ENCODE measurements around the gene TUBB. TPM values are rescaled to one million over a fixed set of nuclear protein-coding genes. Genes with fewer than 3 reads are reported as not detected.

Gene TUBB
- total RNA-seq, 2 experiments from 2014 or later = 1,549 to 1,571 TPM

DNA sequence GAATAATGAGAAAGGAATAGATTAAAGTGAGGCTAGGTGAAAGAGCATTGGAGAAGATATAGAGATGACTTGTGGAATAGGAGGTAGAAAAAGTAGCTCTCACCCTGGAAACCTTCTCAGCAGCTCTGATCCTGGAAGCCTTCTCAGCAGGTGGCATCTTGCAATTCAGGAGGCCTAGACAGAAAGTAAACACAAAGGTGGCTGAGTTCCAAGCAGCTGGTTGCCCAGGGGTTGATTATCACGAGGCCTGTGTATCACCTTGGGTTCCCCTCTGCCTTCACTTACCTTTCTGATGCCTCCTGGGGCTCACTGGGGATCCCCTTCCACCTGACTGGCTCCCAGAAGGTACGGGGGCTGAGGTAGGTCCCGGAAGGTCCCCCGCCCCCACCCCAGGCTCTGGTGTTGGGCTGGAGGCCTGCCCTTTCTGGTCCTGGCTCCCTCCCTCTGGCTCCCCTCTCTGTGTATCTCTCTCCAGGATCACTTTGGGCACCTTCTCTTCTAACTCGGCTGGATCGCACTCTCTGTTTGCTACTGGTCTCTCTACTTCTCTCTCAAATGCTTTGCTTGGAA is 12.8 kb upstream of the TUBB start:
- POLR2A ChIA-PET = no interaction called here
- CTCF ChIA-PET = interaction anchor here (0.6 kb wide), 1 partner anchor 26 kb away, joined by 3 read pairs; no protein-coding TSS in a partner anchor

DNA sequence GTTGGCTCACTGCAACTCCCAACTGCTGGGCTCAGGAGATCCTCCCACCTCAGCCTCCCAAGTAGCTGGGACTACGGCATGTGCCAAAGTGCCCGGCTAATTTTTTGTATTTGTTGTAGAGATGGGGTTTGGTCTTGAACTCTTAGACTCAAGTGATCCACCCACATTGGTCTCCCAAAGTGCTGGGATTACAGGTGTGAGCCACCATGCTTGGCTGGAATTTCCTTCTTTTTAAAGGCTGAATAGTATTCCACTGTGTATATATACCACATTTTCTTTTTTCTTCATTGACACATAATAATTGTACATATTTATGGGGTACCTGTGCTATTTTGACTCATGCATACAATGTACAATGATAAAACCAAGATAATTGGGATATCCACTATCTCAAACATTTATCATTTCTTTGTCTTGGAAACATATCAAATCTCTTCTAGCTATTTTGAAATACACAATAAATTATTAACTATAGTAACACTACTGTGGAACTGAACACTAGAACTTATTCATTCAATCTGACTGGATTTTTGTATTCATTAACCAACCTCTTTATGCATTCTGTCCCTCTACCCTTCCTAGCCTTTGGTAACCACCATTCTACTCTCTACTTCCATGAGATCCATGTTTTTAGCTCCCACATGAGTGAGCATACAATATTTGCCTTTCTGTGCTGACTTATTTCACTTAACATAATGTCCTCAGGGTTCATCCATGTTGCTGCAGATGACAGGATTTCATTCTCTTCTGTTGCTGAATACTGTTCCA is 10.9 kb upstream of the TUBB start:
- CTCF ChIA-PET = interaction anchor here (1.2 to 2.1 kb wide), 2 partner anchors 21 to 22 kb away, joined by 3 to 6 read pairs; no protein-coding TSS in a partner anchor
- POLR2A ChIA-PET = no interaction called here

DNA sequence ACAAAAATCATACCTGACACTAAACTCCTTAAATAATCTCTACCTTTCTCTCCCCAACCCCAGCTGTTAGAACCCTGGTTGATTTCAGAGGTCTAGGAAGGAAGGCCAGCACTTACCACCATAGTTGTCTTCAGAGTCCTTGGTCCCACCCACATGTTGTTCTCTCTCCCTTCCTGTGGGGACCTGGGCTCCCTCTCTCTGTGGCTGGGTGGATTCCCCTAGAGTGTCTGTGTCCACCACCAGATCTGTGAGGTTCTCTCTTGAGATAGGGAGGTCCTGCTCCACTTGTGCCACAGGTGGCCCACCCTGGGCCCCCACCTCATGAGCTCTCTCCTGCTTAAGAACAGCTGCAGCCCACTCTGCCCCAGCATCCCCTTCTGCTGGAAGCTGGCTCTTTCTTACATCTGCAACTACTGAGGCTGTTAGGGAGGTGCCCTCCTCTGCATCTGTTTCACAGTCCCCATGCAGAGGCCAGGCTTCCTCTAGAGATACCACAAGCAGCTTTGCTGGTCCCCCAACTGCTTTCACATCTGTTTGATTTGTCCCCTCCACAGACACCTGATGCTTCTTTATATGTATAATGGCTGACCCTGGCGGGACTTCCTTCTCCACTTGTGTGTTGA is 8.3 kb upstream of the TUBB start:
- CTCF ChIA-PET = interaction anchor here (1.2 to 1.8 kb wide), 3 partner anchors 11 to 171 kb away, joined by 3 to 8 read pairs (median 3); no protein-coding TSS in a partner anchor

DNA sequence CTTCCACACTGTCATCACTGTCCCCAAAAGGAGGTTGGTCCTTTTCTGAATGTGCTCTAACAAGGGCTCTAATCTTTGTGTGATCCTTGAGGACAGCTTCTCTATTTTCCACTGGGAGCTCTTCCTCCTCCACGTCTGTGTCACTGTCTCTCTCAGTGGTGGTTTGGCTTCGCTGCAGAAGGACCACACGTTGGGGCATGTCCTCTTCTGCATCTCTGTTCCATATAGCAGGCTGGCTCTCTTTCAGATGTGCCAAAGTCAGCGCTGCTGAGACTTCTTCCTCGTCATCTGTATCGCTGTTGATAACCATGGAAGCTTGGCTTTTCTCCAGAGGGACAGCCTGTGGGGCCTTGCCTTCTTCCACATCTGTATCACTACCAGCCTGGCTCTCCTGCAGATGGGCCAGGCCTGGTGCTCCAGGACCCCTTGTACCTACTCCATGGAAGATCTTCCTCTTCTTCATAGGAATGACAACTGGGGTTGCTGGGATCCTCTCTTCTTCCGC is 7.7 kb upstream of the TUBB start:
- CTCF ChIA-PET = interaction anchor here (1.2 to 1.8 kb wide), 3 partner anchors 10 to 171 kb away, joined by 3 to 8 read pairs (median 3); no protein-coding TSS in a partner anchor
- POLR2A ChIA-PET = interaction anchor here (0.9 kb wide), 1 partner anchor 25 kb away, joined by 3 read pairs; no protein-coding TSS in a partner anchor

More for the DNA sequence above, 8.3 kb upstream of the TUBB start:
- POLR2A ChIA-PET = interaction anchor here (0.6 to 0.9 kb wide), 2 partner anchors 9 to 24 kb away, joined by 3 read pairs; no protein-coding TSS in a partner anchor

DNA sequence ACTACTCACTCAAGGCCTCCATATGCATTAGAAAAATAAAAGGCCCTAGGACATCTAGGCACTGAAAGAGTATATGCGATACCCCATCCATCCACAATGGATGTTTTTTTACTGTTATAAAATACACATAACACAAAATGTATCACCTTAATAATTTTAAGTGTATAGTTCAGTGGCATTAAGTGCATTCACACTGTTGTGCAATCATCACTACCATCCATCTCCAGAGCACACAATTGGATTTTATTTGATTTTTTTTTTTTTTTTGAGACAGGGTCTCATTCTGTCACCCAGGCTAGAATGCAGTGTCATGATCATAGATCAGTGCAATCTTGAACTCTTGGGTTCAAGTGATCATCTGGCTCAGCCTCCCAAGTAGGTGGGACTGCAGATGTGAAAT is 5.9 kb upstream of the TUBB start:
- ChIA-PET CTCF (no interaction called here), POLR2A (no interaction called here)

DNA sequence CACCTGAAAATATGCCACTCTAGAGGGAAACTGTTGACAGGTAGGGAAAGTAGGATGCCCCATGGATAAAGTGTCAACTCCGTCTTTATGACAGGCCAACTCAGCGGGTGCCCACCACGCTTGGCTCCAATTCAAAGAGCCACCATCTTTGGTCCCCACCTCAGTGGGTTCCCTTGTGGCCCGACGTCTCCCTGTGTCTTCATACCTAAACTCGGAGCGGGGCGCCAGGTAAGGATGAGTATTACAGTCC is 3.3 kb upstream of the TUBB start:
- POLR2A ChIA-PET = interaction anchor here (0.6 to 8.4 kb wide), 9 partner anchors 20 to 99 kb away, joined by 3 to 98 read pairs (median 4); partner anchors contain the start of genes MRPS18B and NRM
- CTCF ChIA-PET = interaction anchor here (0.8 to 3.6 kb wide), 8 partner anchors 14 to 99 kb away, joined by 3 to 22 read pairs (median 6); partner anchors contain the start of genes MRPS18B and PPP1R10

DNA sequence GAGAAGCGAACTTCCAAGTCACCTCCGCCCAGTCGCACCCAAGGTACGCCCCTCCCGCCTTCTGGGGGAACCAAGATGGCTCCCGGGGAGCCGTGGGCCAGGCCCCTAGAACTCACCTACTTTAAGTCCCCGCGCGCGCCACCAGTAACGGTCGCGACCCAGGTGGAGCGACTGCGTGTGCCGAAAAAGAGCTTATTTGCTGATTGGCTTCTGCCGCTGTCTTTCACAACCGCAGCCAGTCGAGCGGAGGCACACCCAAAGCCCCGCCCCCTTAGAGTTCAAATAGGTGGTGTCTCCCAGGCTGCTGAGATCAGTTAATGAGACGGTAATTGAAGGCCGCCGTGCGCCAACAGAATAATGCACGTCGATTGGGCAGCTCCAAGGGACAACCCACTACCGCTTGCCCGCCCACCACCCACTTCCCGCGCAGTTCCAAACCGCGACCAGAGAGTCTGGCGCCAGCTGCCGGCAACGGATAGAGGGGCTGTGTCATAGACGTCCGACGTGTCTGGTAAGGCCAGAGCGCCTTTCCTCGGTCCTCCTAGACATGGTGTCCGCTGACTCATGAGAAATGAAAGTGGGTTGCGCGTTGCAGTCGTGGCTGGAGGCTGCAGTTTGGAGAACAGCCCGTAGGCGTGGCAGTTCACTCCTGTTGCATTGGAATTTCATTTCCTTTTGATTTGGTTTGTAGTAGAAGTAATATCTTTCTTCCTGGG is 2.9 kb upstream of the TUBB start, which contains the start of gene MDC1:
MDC1 (minus strand) TSS at position 153 of the 716 bp plus-strand sequence. CDS start 2,106 bp downstream, outside the sequence.
- ChIA-PET POLR2A (interaction anchor here (0.5 to 8.4 kb wide), 10 partner anchors 20 to 100 kb away, joined by 3 to 98 read pairs (median 4); partner anchors contain the start of genes DHX16, MRPS18B and NRM), CTCF (interaction anchor here (0.8 to 3.6 kb wide), 9 partner anchors 13 to 371 kb away, joined by 3 to 22 read pairs (median 5); partner anchors contain the start of genes MRPS18B and PPP1R10)

DNA sequence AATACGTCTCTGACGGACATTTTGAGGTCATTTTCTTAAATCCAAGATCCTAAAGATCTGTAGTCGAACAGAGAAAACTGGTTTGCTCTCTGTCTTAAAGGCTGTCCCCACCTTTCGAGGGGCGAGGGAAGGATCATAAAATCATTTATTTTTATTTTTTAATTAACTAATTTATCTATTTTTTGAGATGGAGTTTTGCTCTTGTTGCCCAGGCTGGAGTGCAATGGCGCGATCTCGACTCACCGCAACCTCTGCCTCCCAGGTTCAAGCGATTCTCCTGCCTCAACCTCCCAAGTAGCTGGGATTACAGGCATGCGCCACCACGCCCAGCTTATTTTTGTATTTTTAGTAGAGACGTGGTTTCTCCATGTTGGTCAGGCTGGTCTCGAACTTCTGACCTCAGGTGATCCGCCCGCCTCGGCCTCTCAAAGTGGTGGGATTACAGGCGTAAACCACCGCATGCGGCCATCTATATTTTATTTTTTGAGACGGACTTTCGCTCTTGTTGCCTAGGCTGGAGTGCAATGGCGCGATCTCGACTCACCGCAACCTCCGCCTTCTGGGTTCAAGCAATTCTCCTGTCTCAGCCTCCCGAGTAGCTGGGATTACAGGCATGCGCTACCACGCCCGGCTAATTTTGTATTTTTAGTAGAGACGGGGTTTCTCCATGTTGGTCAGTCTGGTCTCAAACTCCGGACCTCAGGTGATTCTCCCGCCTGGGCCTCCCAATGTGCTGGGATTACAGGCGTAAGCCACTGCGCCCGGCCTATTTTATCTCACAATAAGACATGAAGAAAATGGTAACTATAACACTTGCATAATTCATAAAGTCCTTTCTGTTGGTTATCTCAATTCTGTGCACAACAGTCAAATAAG is 2.1 kb upstream of the TUBB start:
- ChIA-PET POLR2A (interaction anchor here (1.0 to 8.4 kb wide), 3 partner anchors 27 to 103 kb away, joined by 3 to 98 read pairs (median 7); partner anchors contain the start of gene NRM), CTCF (interaction anchor here (0.8 to 5.5 kb wide), 9 partner anchors 10 to 370 kb away, joined by 3 to 33 read pairs (median 7); no protein-coding TSS in a partner anchor)

DNA sequence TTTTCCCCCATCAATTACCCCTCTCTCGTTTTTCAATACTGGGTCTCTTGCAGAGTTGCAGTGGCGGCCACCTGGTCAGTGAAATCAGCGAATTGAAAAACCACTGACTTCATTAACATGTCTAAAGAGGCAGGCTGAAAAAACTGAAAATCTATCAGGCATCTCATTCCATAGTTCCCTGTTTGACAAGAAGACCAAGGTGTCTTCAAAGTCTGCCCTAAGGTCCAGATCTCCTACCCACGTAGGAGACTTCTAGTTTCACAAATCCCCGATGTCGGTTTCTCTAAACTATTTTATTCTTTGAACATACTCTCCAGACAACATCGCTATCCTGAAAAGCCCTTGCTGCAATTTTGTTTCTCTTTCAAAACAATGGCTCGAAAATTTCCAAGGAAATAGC is 796 bp upstream of the TUBB start:
- POLR2A ChIA-PET = interaction anchor here (0.7 to 8.4 kb wide), 3 partner anchors 12 to 104 kb away, joined by 7 to 98 read pairs (median 10); no protein-coding TSS in a partner anchor

DNA sequence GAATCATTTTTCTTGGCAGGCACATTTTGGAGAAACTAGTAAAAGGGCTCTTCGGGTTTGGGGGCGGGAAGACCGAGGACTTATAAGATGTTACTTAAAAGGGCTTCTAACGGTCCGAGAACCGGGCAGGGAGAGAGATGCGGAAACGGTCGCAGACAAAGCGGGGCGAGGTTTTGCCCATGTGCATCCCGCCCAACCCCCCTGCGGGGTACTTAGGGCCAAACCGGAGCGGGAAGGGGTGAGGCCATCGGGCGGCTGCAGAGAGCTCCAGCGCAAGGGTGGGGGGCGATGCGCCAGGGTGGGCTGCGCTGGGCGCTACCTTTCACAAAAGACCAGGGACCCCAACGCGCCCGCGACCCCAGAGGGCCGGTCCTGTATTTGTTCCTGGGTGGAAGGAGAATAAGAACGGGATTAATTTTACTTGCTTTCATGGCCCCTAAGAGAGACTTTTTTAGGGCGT is 616 bp downstream of the TUBB start:
- CTCF ChIA-PET = interaction anchor here (0.6 to 5.5 kb wide), 4 partner anchors 10 to 105 kb away, joined by 3 to 64 read pairs (median 41); no protein-coding TSS in a partner anchor
- POLR2A ChIA-PET = interaction anchor here (0.6 to 8.4 kb wide), 6 partner anchors 9 to 105 kb away, joined by 3 to 98 read pairs (median 7); no protein-coding TSS in a partner anchor

More for the DNA sequence above, 796 bp upstream of the TUBB start:
- CTCF ChIA-PET = interaction anchor here (1.4 to 5.5 kb wide), 5 partner anchors 9 to 41 kb away, joined by 5 to 33 read pairs (median 7); no protein-coding TSS in a partner anchor

DNA sequence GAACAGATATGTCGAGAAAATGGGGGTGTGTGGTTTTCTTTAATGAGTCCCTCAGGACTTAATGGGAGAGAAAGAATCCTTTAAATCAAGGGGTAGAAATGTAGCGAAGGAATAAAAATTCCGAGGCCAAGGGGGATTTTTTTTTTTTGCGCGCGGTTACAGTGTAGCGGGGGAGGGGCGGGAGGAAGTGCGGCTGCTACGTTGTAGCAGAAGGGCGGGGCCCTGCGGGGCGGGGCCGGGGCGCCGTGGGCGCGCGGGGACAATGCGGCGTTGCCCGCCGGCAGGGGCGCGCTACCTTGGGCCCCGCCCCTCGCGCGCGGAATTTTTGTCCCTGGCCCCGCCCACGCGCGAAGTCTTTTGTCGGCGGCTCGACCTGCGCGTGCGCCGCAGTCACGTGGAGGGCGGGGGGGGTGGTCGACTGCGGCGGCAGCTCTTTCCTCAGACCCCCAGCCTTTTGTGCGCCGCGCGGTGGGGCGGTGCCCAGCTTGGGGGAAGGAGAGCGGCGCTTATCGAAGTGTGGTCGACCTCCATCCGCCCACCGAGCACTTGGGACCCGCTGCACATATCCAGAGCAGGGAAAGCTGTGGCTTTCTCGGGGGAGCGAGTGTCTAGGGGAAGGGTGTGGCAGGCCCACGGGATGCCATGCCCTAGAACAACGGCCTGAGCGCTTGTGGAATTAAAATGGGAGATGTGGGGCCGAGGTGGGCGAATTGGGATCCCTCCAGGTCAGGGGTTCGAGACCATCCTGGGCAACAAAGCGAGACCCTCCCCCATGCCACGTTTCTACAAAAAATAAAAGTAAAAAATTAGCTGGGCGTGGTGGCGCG is 1.3 kb downstream of the TUBB start:
- ChIA-PET POLR2A (interaction anchor here (0.9 to 8.4 kb wide), 9 partner anchors 9 to 106 kb away, joined by 3 to 98 read pairs (median 5); partner anchors contain the start of gene DHX16), CTCF (interaction anchor here (0.6 to 5.5 kb wide), 9 partner anchors 10 to 161 kb away, joined by 3 to 64 read pairs (median 7); partner anchors contain the start of gene DHX16)

DNA sequence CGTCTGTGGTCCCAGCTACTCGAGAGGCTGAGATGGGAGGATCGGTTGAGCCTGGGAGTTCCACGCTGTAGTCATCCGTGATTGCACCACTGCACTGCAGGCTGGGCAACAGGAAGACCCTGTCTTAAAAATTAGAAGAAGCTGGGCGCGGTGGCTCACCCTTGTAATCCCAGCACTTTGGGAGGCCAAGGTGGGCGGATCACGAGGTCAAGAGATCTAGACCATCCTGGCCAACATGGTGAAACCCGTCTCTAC is 1.8 kb downstream of the TUBB start:
- CTCF ChIA-PET = interaction anchor here (0.7 to 5.5 kb wide), 13 partner anchors 9 to 160 kb away, joined by 3 to 64 read pairs (median 4); partner anchors contain the start of genes C6orf136 and DHX16

DNA sequence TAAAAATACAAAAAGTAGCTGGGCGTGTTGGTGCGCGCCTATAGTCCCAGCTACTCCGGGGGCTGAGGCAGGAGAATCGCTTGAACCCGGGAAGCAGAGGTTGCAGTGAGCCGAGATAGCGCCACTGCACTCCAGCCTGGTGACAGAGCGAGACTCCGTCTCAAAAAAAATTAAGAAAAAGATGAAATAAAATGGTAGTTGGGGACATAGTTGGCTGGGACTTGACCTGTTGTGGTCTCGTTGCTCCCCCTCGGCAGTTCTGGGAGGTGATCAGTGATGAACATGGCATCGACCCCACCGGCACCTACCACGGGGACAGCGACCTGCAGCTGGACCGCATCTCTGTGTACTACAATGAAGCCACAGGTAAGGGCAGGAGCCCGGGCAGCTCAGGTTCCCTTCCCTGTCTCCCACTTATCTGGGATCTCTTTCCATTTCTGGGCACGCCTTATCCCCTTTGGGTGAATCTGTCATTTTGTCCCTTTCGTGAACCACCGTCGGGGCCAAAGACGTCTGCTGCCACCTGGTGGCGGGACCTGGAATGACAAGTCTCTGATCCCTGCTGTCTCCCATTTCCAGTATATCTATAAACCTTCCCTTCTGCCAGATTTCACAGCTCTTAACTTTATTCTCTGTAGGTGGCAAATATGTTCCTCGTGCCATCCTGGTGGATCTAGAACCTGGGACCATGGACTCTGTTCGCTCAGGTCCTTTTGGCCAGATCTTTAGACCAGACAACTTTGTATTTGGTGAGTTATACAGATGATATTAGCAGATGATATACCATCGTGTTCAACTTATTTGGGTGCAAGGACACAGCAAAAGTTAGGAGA is 2.3 kb downstream of the TUBB start:
- ChIA-PET CTCF (interaction anchor here (0.6 to 5.5 kb wide), 17 partner anchors 8 to 160 kb away, joined by 3 to 64 read pairs (median 3); partner anchors contain the start of genes C6orf136, DHX16, FLOT1 and MRPS18B), POLR2A (interaction anchor here (0.7 to 8.4 kb wide), 13 partner anchors 8 to 151 kb away, joined by 3 to 98 read pairs (median 4); partner anchors contain the start of genes ABCF1, ATAT1, DHX16 and MRPS18B)

More for the DNA sequence above, 1.8 kb downstream of the TUBB start:
- POLR2A ChIA-PET = interaction anchor here (0.7 to 8.4 kb wide), 12 partner anchors 9 to 151 kb away, joined by 3 to 98 read pairs (median 4); partner anchors contain the start of genes ABCF1, ATAT1, DHX16 and MRPS18B

DNA sequence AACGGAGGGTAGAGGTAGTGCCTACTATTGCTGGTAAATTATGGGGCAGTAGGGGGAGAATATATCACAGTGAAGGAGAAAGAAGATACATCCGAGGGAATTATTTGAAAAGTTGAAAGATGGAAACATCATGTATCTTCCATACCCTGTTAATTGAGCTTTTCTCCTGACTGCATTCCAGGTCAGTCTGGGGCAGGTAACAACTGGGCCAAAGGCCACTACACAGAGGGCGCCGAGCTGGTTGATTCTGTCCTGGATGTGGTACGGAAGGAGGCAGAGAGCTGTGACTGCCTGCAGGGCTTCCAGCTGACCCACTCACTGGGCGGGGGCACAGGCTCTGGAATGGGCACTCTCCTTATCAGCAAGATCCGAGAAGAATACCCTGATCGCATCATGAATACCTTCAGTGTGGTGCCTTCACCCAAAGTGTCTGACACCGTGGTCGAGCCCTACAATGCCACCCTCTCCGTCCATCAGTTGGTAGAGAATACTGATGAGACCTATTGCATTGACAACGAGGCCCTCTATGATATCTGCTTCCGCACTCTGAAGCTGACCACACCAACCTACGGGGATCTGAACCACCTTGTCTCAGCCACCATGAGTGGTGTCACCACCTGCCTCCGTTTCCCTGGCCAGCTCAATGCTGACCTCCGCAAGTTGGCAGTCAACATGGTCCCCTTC is 3.1 kb downstream of the TUBB start:
- POLR2A ChIA-PET = interaction anchor here (1.0 to 8.4 kb wide), 4 partner anchors 9 to 97 kb away, joined by 3 to 98 read pairs (median 4); partner anchors contain the start of gene ATAT1
- CTCF ChIA-PET = interaction anchor here (0.6 to 5.5 kb wide), 15 partner anchors 8 to 158 kb away, joined by 3 to 64 read pairs (median 3); partner anchors contain the start of genes C6orf136, DHX16, FLOT1 and MRPS18B

Data from activated CD8-positive, alpha-beta memory T cell treated with anti-CD3 and anti-CD28 coated beads for 36 hours (primary cell).